ENCODE results near the gene CARD11.

The CARD11 gene

DNA sequence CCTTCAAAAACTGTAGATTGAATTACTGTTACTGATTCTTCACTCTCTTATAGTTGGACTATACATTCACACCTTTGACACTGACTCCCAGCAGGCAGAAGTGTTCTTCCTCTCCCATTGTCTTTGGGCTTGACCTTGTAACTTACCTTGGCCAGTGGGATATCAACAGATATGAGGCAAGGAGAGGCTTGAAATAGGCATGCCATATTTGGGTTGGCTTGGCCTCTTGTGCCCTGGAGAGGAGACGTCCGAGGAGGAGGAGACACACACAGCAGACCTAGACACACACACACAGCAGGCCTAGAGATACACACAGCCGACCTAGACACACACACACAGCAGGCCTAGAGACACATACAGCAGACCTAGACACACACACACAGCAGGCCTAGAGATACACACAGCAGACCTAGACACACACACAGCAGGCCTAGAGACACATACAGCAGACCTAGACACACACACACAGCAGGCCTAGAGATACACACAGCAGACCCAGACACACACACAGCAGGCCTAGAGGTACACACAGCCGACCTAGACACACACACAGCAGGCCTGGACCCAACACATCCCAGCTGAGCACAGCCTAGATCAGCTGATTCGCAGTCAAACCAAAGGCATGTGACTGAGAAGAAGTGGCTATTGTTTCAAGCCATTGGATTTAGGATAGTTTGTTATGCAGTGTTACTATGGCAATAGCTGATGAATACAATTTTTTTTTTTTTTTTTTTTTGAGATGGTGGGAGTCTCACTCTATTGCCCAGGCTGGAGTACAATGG is 187.1 kb downstream of the CARD11 start:
- Histone ChIP-seq H3K4me2 (ENCODE audit: low read length) (no peak overlapping the region), H3K27me3 (ENCODE audit: control insufficient read depth, insufficient read depth, low read length) (no peaks in the 10 kb centered on the region), H3K9ac (ENCODE audit: low read depth, low read length) (no peak overlapping the region), H3K4me3 (ENCODE audit: low read length) (no peak overlapping the region), H3K4me1 (ENCODE audit: control insufficient read depth, insufficient read depth, low read length) (peaks cover 10% of the 10 kb centered on the region), H3K36me3 (ENCODE audit: insufficient read depth, low read length) (no peaks in the 10 kb centered on the region), H3K9me3 (replicated peaks; ENCODE audit: low read length) (no peaks in the 10 kb centered on the region)

All from skeletal muscle satellite cell (primary cell).